PFSK-1 (cell line): ENCODE data around the gene BRIP1.

Source experiments
- FOXP2 ChIP-seq: optimal IDR thresholded peaks from 2 replicates; pipeline ENCODE3; 2011; ENCODE audit warnings: borderline replicate concordance, control low read depth, inconsistent platforms; ENCODE audit not compliant: insufficient read depth; ENCODE audit errors: extremely low read length, extremely low read depth
- POLR2AphosphoS5 ChIP-seq: IDR thresholded peaks from 2 replicates; pipeline ENCODE4 v1.6.1; 2012; ENCODE audit warnings: low read depth, mild to moderate bottlenecking, control low read depth, low read length, moderate library complexity
- REST ChIP-seq, 2 experiments: IDR thresholded peaks; 2 replicates each; pipeline versions ENCODE4 v1.6.1 to v1.8.0; 2011 to 2012; ENCODE audit warnings: low read depth in 2 of 2, low read length in 2 of 2, control low read depth in 1 of 2, inconsistent platforms in 1 of 2, mild to moderate bottlenecking in 1 of 2, moderate library complexity in 1 of 2; ENCODE audit not compliant: insufficient read depth in 1 of 2
- SIN3A ChIP-seq: IDR thresholded peaks from 2 replicates; pipeline ENCODE4 v1.6.1; 2012; ENCODE audit warnings: mild to moderate bottlenecking, low read length, moderate library complexity, borderline replicate concordance; ENCODE audit not compliant: insufficient read depth
- TAF1 ChIP-seq: IDR thresholded peaks from 2 replicates; pipeline ENCODE4 v1.6.1; 2012; ENCODE audit warnings: low read length, control low read depth, borderline replicate concordance; ENCODE audit not compliant: insufficient read depth

BRIP1 gene

GRCh38 chr17:61658183-61658582, 205.1 kb downstream of the BRIP1 start:
- TF ChIP-seq REST (IDR thresholded peaks at IDR 0.05; ENCODE audit: insufficient read depth in 1 of 2, low read depth in 2 of 2, low read length in 2 of 2) (no peak), TAF1 (no peak), FOXP2 (no peak), POLR2AphosphoS5 (no peak), SIN3A (no peak)

GRCh38 chr17:61657338-61657737, 206.0 kb downstream of the BRIP1 start:
- TF ChIP-seq FOXP2, result no peak
- TF ChIP-seq SIN3A, result no peak

- TF ChIP-seq SIN3A (no peak), REST (IDR thresholded peaks at IDR 0.05; ENCODE audit: insufficient read depth in 1 of 2, low read depth in 2 of 2, low read length in 2 of 2) (no peak), FOXP2 (no peak), TAF1 (no peak), POLR2AphosphoS5 (no peak)
These were observed 206.6 kb downstream of the BRIP1 start for GRCh38 chr17:61656721-61657217.

GRCh38 chr17:61650749-61651148, 212.6 kb downstream of the BRIP1 start:
- no peak for TF ChIP-seq TAF1
- TF ChIP-seq SIN3A, result no peak
- TF ChIP-seq POLR2AphosphoS5, result no peak
- TF ChIP-seq FOXP2, result no peak
- no peak for TF ChIP-seq REST (IDR thresholded peaks at IDR 0.05; ENCODE audit: insufficient read depth in 1 of 2, low read depth in 2 of 2, low read length in 2 of 2)

GRCh38 chr17:61648587-61648986, 214.7 kb downstream of the BRIP1 start:
- TF ChIP-seq TAF1, result no peak
- no peak for TF ChIP-seq FOXP2
- TF ChIP-seq POLR2AphosphoS5, result no peak
- TF ChIP-seq REST (IDR thresholded peaks at IDR 0.05; ENCODE audit: insufficient read depth in 1 of 2, low read depth in 2 of 2, low read length in 2 of 2), result no peak
- TF ChIP-seq SIN3A, result no peak

- no peak for TF ChIP-seq POLR2AphosphoS5
- no peak for TF ChIP-seq FOXP2
- TF ChIP-seq SIN3A, result no peak
- TF ChIP-seq REST (IDR thresholded peaks at IDR 0.05; ENCODE audit: insufficient read depth in 1 of 2, low read depth in 2 of 2, low read length in 2 of 2), result no peak
- TF ChIP-seq TAF1, result no peak
These were observed 216.3 kb downstream of the BRIP1 start for GRCh38 chr17:61647047-61647446.
